ENCODE results near the gene PRKG1. TPM values are rescaled to one million over a fixed set of nuclear protein-coding genes. Genes with fewer than 3 reads are reported as not detected.
"Not testable (repeated sequence)": the region's sequence is repeated elsewhere in the genome, so short reads cannot be mapped to it uniquely, and the experiment has no call there.

PRKG1 gene
- total RNA-seq, 1 experiment from 2014 or later = 0.21 TPM

DNA sequence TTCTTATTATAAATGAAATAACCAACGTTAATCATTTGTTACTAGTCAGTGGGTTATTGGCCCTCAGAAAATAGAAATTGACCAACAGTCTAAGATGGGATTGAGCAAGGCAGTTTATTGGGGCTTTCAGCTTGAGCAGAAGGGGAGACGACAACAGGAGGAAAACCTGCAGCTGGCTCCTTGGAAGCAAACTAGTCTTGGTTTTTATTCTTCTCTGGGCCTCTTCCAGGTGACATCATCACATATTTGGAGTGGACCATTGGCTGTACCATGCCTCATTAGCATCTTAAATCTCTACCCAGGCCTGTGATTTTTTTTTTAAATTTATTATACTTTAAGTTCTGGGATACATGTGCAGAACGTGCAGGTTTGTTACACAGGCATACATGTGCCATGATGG, 684.1 kb downstream of the PRKG1 start:
- H3K36me3 Mint-ChIP-seq (ENCODE audit: insufficient read depth, unreplicated experiment) = no peaks in the 10 kb centered on the region
- H3K4me1 Mint-ChIP-seq (ENCODE audit: low read depth, unreplicated experiment) = no peaks in the 10 kb centered on the region
- no peaks in the 10 kb centered on the region for H3K27me3 Mint-ChIP-seq (ENCODE audit: unreplicated experiment)
- H3K27ac Mint-ChIP-seq (ENCODE audit: unreplicated experiment) = no peak overlapping the region
- H3K9me3 Mint-ChIP-seq (ENCODE audit: low read depth, unreplicated experiment) = no peaks in the 10 kb centered on the region
- H3K4me3 Mint-ChIP-seq (ENCODE audit: low read depth, unreplicated experiment) = no peak overlapping the region
- no peak for DNase-seq
- CTCF ChIA-PET = no interaction called here
- TF ChIP-seq, protein P1, sequence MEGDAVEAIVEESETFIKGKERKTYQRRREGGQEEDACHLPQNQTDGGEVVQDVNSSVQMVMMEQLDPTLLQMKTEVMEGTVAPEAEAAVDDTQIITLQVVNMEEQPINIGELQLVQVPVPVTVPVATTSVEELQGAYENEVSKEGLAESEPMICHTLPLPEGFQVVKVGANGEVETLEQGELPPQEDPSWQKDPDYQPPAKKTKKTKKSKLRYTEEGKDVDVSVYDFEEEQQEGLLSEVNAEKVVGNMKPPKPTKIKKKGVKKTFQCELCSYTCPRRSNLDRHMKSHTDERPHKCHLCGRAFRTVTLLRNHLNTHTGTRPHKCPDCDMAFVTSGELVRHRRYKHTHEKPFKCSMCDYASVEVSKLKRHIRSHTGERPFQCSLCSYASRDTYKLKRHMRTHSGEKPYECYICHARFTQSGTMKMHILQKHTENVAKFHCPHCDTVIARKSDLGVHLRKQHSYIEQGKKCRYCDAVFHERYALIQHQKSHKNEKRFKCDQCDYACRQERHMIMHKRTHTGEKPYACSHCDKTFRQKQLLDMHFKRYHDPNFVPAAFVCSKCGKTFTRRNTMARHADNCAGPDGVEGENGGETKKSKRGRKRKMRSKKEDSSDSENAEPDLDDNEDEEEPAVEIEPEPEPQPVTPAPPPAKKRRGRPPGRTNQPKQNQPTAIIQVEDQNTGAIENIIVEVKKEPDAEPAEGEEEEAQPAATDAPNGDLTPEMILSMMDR (IDR thresholded peaks at IDR 0.05; ENCODE audit: unreplicated experiment) = no peak
- BruUV-seq (replicated peaks) = no TSS peak
- intact Hi-C loops (cut with micrococcal nuclease; ENCODE audit: unreplicated experiment) = no loop called here

DNA sequence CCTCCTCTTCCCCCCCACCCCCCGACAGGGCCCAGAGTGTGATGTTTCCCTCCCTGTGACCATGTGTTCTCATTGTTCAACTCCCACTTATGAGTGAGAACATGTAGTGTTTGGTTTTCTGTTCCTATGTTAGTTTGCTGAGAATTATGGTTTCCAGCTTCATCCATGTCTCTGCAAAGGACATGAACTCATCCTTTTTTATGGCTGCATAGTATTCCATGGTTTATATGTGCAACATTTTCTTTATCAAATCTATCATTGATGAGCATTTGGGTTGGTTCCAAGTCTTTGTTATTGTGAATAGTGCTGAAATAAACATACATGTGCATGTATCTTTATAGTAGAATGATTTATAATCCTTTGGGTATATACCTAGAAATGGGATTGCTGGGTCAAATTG, 684.6 kb downstream of the PRKG1 start:
- H3K27me3 Mint-ChIP-seq (ENCODE audit: unreplicated experiment); H3K4me1 Mint-ChIP-seq (ENCODE audit: low read depth, unreplicated experiment); H3K27ac Mint-ChIP-seq (ENCODE audit: unreplicated experiment); CTCF ChIA-PET; H3K9me3 Mint-ChIP-seq (ENCODE audit: low read depth, unreplicated experiment); intact Hi-C loops (cut with micrococcal nuclease; ENCODE audit: unreplicated experiment); H3K4me3 Mint-ChIP-seq (ENCODE audit: low read depth, unreplicated experiment); DNase-seq; H3K36me3 Mint-ChIP-seq (ENCODE audit: insufficient read depth, unreplicated experiment); BruUV-seq (replicated peaks): not testable (repeated sequence)

DNA sequence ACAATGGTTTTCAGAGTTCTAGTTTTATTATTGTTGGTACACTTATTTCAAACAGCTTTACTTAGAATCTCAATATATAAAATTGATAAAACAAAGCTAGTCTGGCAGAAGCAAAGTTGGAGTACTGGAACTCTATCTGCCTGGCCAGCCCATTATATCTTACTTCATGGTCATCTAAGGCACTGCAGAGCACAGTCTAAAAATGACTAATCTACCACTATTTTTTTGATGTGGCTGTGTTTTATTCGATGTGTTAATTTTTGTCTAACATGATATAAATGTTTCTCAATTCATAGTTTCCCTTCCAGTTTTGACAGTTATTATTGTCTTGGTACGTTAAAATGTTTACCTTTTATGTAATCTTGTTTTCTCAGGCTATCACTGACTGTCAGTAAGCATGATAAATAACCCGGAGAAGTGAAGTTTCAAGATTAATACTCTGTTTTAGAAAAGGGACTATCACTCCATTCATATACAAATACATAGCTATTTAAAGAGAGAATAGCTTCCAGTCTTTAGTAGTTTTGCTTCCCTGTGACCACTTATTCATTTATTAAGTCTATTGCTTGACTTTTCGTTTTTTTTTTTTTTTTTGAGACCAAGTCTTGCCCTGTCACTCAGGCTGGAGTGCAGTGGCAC, 685.7 kb downstream of the PRKG1 start:
- no peak overlapping the region for H3K27ac Mint-ChIP-seq (ENCODE audit: unreplicated experiment)
- H3K4me1 Mint-ChIP-seq (ENCODE audit: low read depth, unreplicated experiment) = no peaks in the 10 kb centered on the region
- H3K4me3 Mint-ChIP-seq (ENCODE audit: low read depth, unreplicated experiment) = no peak overlapping the region
- no peaks in the 10 kb centered on the region for H3K9me3 Mint-ChIP-seq (ENCODE audit: low read depth, unreplicated experiment)
- no peak for DNase-seq
- TF ChIP-seq, protein P1 (IDR thresholded peaks at IDR 0.05; ENCODE audit: unreplicated experiment) = no peak
- BruUV-seq (replicated peaks) = no TSS peak
- H3K36me3 Mint-ChIP-seq (ENCODE audit: insufficient read depth, unreplicated experiment) = no peaks in the 10 kb centered on the region
- CTCF ChIA-PET = no interaction called here
- intact Hi-C loops (cut with micrococcal nuclease; ENCODE audit: unreplicated experiment) = no loop called here
- no peaks in the 10 kb centered on the region for H3K27me3 Mint-ChIP-seq (ENCODE audit: unreplicated experiment)

DNA sequence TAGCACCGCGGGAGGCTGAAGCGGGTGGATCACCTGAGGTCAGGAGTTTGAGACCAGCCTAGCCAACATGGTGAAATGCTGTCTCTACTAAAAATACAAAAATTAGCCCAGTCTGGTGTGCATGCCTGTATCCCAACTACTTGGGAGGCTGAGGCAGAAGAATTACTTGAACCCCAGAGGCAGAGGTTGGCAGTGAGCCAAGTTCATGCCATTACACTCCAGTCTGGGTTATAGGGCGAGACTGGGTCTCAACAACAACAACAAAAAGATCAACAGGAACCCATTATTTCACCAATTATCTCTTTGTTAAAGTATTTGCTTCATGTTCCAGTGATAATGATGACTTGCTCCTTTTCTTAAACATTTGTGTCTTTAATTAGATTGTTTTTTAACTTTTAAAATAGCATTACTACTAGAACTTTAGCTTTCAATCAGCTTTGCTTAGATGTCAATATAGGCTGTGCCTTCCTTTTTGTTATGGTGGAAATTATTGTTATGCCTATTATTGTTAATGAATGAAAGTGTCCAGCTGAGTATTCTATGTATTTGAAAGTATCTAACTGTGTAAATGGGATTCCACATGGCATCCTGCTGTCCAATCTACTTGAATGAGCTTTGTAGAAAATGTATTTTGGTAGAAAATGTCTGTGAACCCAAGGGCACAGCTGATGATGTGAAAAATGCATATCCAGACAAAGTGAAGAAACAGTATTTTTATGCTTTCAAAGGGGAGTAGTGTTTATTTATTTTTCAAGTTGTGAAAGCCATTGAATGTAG, 686.8 kb downstream of the PRKG1 start:
- no peak for DNase-seq
- Mint-ChIP-seq H3K36me3 (ENCODE audit: insufficient read depth, unreplicated experiment) (no peaks in the 10 kb centered on the region), H3K4me1 (ENCODE audit: low read depth, unreplicated experiment) (no peaks in the 10 kb centered on the region), H3K9me3 (ENCODE audit: low read depth, unreplicated experiment) (no peaks in the 10 kb centered on the region), H3K4me3 (ENCODE audit: low read depth, unreplicated experiment) (no peak overlapping the region), H3K27ac (ENCODE audit: unreplicated experiment) (no peak overlapping the region), H3K27me3 (ENCODE audit: unreplicated experiment) (no peaks in the 10 kb centered on the region)
- BruUV-seq (replicated peaks) = no TSS peak
- TF ChIP-seq, protein P1 (IDR thresholded peaks at IDR 0.05; ENCODE audit: unreplicated experiment) = no peak
- intact Hi-C loops (cut with micrococcal nuclease; ENCODE audit: unreplicated experiment) = no loop called here
- CTCF ChIA-PET = no interaction called here

DNA sequence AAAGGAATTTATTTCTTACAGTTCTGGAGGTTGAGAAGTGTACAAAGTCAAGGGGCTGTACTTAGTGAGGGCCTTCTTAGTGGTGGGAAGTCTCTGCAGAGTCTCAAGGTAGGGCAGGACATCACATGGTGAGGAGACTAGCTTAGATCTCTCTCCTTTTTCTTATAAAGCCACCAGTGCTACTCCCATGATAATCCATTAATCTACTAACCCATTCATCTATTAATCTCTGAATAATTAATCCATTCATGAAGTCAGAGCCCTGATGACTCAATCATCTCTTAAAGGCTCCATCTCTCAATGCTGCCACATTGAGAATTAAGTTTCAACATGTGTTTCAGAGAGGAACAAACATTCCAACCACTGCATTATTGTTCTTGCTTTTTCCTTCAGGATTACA, 689.5 kb downstream of the PRKG1 start:
- BruUV-seq (replicated peaks) = no TSS peak
- H3K27ac Mint-ChIP-seq (ENCODE audit: unreplicated experiment) = no peak overlapping the region
- H3K36me3 Mint-ChIP-seq (ENCODE audit: insufficient read depth, unreplicated experiment) = no peaks in the 10 kb centered on the region

More for the DNA sequence above, 689.5 kb downstream of the PRKG1 start:
- CTCF ChIA-PET = no interaction called here
- no peak for DNase-seq
- no peaks in the 10 kb centered on the region for H3K4me1 Mint-ChIP-seq (ENCODE audit: low read depth, unreplicated experiment)
- H3K4me3 Mint-ChIP-seq (ENCODE audit: low read depth, unreplicated experiment) = no peak overlapping the region
- TF ChIP-seq, protein P1 (IDR thresholded peaks at IDR 0.05; ENCODE audit: unreplicated experiment) = no peak
- intact Hi-C loops (cut with micrococcal nuclease; ENCODE audit: unreplicated experiment) = no loop called here
- peaks cover 12% of the 10 kb centered on the region for H3K9me3 Mint-ChIP-seq (ENCODE audit: low read depth, unreplicated experiment)
- no peaks in the 10 kb centered on the region for H3K27me3 Mint-ChIP-seq (ENCODE audit: unreplicated experiment)
